NCI-H524 (cell line): ENCODE measurements around the gene MYRIP.
"Not testable (repeated sequence)": the region's sequence is repeated elsewhere in the genome, so short reads cannot be mapped to it uniquely, and the experiment has no call there.

Experiments used
- DNase-seq, 2 experiments: peaks; one replicate each; lab custom pipeline; 2025; lab: John Stamatoyannopoulos, UW

The MYRIP gene

GRCh38 chr3:39809181-39809994 is at the start of gene MYRIP:
Gene MYRIP, plus strand, starts transcription at chr3:39809609. Its CDS starts 91,208 bp downstream, at chr3:39900817.
- DNase-seq, result peak; percentile 58 to 83

- DNase-seq, result no peak
Observed at GRCh38 chr3:39760325-39760724, 49.1 kb upstream of the MYRIP start.

GRCh38 chr3:39762537-39763070 is 46.8 kb upstream of the MYRIP start:
- DNase-seq, result no peak

- DNase-seq, result no peak
Observed at GRCh38 chr3:39763390-39763789, 46.0 kb upstream of the MYRIP start.

- no peak for DNase-seq
Observed at GRCh38 chr3:39765575-39765974, 43.8 kb upstream of the MYRIP start.

GRCh38 chr3:39766433-39766832 is 43.0 kb upstream of the MYRIP start:
- no peak for DNase-seq

- DNase-seq, result not testable (repeated sequence)
Observed at GRCh38 chr3:39766909-39767308, 42.5 kb upstream of the MYRIP start.

- DNase-seq, result not testable (repeated sequence)
Observed at GRCh38 chr3:39778168-39778567, 31.2 kb upstream of the MYRIP start.

GRCh38 chr3:39779511-39780230 is 29.7 kb upstream of the MYRIP start:
- DNase-seq, result peak in 1 of 2 experiments; percentile 8

- DNase-seq, result no peak
Observed at GRCh38 chr3:39780352-39780751, 29.1 kb upstream of the MYRIP start.

GRCh38 chr3:39781025-39781424 is 28.4 kb upstream of the MYRIP start:
- DNase-seq, result no peak

GRCh38 chr3:39781632-39782031 is 27.8 kb upstream of the MYRIP start:
- DNase-seq, result no peak

- no peak for DNase-seq
Observed at GRCh38 chr3:39783680-39784079, 25.7 kb upstream of the MYRIP start.

GRCh38 chr3:39784922-39785321 is 24.5 kb upstream of the MYRIP start:
- no peak for DNase-seq

GRCh38 chr3:39788128-39788883 is 21.1 kb upstream of the MYRIP start:
- DNase-seq, result no peak

- DNase-seq, result no peak
Observed at GRCh38 chr3:39791603-39792002, 17.8 kb upstream of the MYRIP start.

GRCh38 chr3:39794880-39795279 is 14.5 kb upstream of the MYRIP start:
- no peak for DNase-seq

- no peak for DNase-seq
Observed at GRCh38 chr3:39801216-39801615, 8.2 kb upstream of the MYRIP start.

GRCh38 chr3:39802486-39802885 is 6.9 kb upstream of the MYRIP start:
- DNase-seq, result not testable (repeated sequence)

- DNase-seq, result no peak
Observed at GRCh38 chr3:39803956-39804355, 5.5 kb upstream of the MYRIP start.

GRCh38 chr3:39804951-39805350 is 4.5 kb upstream of the MYRIP start:
- no peak for DNase-seq

- no peak for DNase-seq
Observed at GRCh38 chr3:39805650-39806049, 3.8 kb upstream of the MYRIP start.
